ENCODE results near the gene FAM25A.
"Not testable (repeated sequence)": the region's sequence is repeated elsewhere in the genome, so short reads cannot be mapped to it uniquely, and the experiment has no call there.

Gene FAM25A

GRCh38 chr10:87038286-87038717, 18.2 kb downstream of the FAM25A start:
- no peak for DNase-seq
- Histone ChIP-seq H4K12ac (ENCODE audit: low read depth, low read length) (no peak overlapping the region), H3K9ac (ENCODE audit: low read length) (no peak overlapping the region), H3K79me2 (ENCODE audit: control insufficient read depth, insufficient read depth, low read length, poor library complexity) (no peaks in the 10 kb centered on the region), H3K18ac (ENCODE audit: low read length) (no peak overlapping the region), H3K4ac (ENCODE audit: low read depth, low read length) (no peak overlapping the region), H3K9me3 (ENCODE audit: insufficient read depth, low read depth, low read length) (peaks cover 4% of the 10 kb centered on the region), H2BK120ac (ENCODE audit: insufficient read depth, low read length, poor library complexity) (no peak overlapping the region), H3K79me1 (ENCODE audit: low read length) (no peaks in the 10 kb centered on the region), H3K4me1 (ENCODE audit: control insufficient read depth in 1 of 2, insufficient read depth in 2 of 2, low read length in 2 of 2) (no peaks in the 10 kb centered on the region), H2AK5ac (ENCODE audit: low read length) (no peak overlapping the region), H3K36me3 (ENCODE audit: control insufficient read depth in 1 of 2, insufficient read depth in 2 of 2, low read length in 2 of 2) (no peaks in the 10 kb centered on the region), H3K4me2 (ENCODE audit: low read length) (no peak overlapping the region), H4K8ac (ENCODE audit: low read depth, low read length) (no peak overlapping the region), H2AFZ (ENCODE audit: insufficient read depth, low read length, poor library complexity) (no peak overlapping the region), H3K23ac (ENCODE audit: low read length) (no peak overlapping the region), H4K91ac (ENCODE audit: low read depth, low read length) (no peak overlapping the region), H3K27ac (ENCODE audit: low read depth, low read length) (no peak overlapping the region), H3K27me3 (ENCODE audit: insufficient read depth, low read length) (no peaks in the 10 kb centered on the region), H2BK12ac (ENCODE audit: low read length) (no peak overlapping the region), H2BK5ac (ENCODE audit: low read depth, low read length, poor library complexity) (no peak overlapping the region), H3K14ac (ENCODE audit: low read length) (no peak overlapping the region), H3K4me3 (ENCODE audit: low read depth, low read length) (no peak overlapping the region)
- no CpG with 5 or more reads among the region's 3 CpGs for WGBS (ENCODE audit: extremely low coverage, insufficient coverage, insufficient read length)

GRCh38 chr10:87038786-87039185, 18.7 kb downstream of the FAM25A start:
- Histone ChIP-seq H3K79me2 (ENCODE audit: control insufficient read depth, insufficient read depth, low read length, poor library complexity) (no peaks in the 10 kb centered on the region), H3K4me2 (ENCODE audit: low read length) (no peak overlapping the region), H3K4me1 (ENCODE audit: control insufficient read depth in 1 of 2, insufficient read depth in 2 of 2, low read length in 2 of 2) (no peaks in the 10 kb centered on the region), H3K27ac (ENCODE audit: low read depth, low read length) (no peak overlapping the region), H3K14ac (ENCODE audit: low read length) (no peak overlapping the region), H4K12ac (ENCODE audit: low read depth, low read length) (no peak overlapping the region), H3K9ac (ENCODE audit: low read length) (no peak overlapping the region), H3K9me3 (ENCODE audit: insufficient read depth, low read depth, low read length) (peaks cover 4% of the 10 kb centered on the region), H2BK12ac (ENCODE audit: low read length) (no peak overlapping the region), H4K91ac (ENCODE audit: low read depth, low read length) (no peak overlapping the region), H2AK5ac (ENCODE audit: low read length) (no peak overlapping the region), H3K23ac (ENCODE audit: low read length) (no peak overlapping the region), H3K4ac (ENCODE audit: low read depth, low read length) (no peak overlapping the region), H3K4me3 (ENCODE audit: low read depth, low read length) (no peak overlapping the region), H4K8ac (ENCODE audit: low read depth, low read length) (no peak overlapping the region), H2BK120ac (ENCODE audit: insufficient read depth, low read length, poor library complexity) (no peak overlapping the region), H2BK5ac (ENCODE audit: low read depth, low read length, poor library complexity) (no peak overlapping the region), H3K27me3 (ENCODE audit: insufficient read depth, low read length) (no peaks in the 10 kb centered on the region), H3K36me3 (ENCODE audit: control insufficient read depth in 1 of 2, insufficient read depth in 2 of 2, low read length in 2 of 2) (no peaks in the 10 kb centered on the region), H3K18ac (ENCODE audit: low read length) (no peak overlapping the region), H3K79me1 (ENCODE audit: low read length) (no peaks in the 10 kb centered on the region), H2AFZ (ENCODE audit: insufficient read depth, low read length, poor library complexity) (no peak overlapping the region)
- no CpG with 5 or more reads among the region's 2 CpGs for WGBS (ENCODE audit: extremely low coverage, insufficient coverage, insufficient read length)
- DNase-seq: no peak

- not testable (repeated sequence) for H2AFZ ChIP-seq (ENCODE audit: insufficient read depth, low read length, poor library complexity); H3K9me3 ChIP-seq (ENCODE audit: insufficient read depth, low read depth, low read length); H3K79me2 ChIP-seq (ENCODE audit: control insufficient read depth, insufficient read depth, low read length, poor library complexity); H3K9ac ChIP-seq (ENCODE audit: low read length); H2BK12ac ChIP-seq (ENCODE audit: low read length); H2AK5ac ChIP-seq (ENCODE audit: low read length); H3K4me3 ChIP-seq (ENCODE audit: low read depth, low read length); H4K8ac ChIP-seq (ENCODE audit: low read depth, low read length); H3K18ac ChIP-seq (ENCODE audit: low read length); H3K79me1 ChIP-seq (ENCODE audit: low read length); H3K23ac ChIP-seq (ENCODE audit: low read length); H3K27ac ChIP-seq (ENCODE audit: low read depth, low read length); DNase-seq; H3K4me1 ChIP-seq (ENCODE audit: control insufficient read depth in 1 of 2, insufficient read depth in 2 of 2, low read length in 2 of 2); H4K12ac ChIP-seq (ENCODE audit: low read depth, low read length); H3K4ac ChIP-seq (ENCODE audit: low read depth, low read length); H3K36me3 ChIP-seq (ENCODE audit: control insufficient read depth in 1 of 2, insufficient read depth in 2 of 2, low read length in 2 of 2); H2BK5ac ChIP-seq (ENCODE audit: low read depth, low read length, poor library complexity); H2BK120ac ChIP-seq (ENCODE audit: insufficient read depth, low read length, poor library complexity); H3K27me3 ChIP-seq (ENCODE audit: insufficient read depth, low read length); H3K4me2 ChIP-seq (ENCODE audit: low read length); H4K91ac ChIP-seq (ENCODE audit: low read depth, low read length); H3K14ac ChIP-seq (ENCODE audit: low read length)
- WGBS (ENCODE audit: extremely low coverage, insufficient coverage, insufficient read length): no CpG with 5 or more reads among the region's 7 CpGs
Observed at GRCh38 chr10:87043579-87043978, 23.5 kb downstream of the FAM25A start.

- no peaks in the 10 kb centered on the region for H3K27me3 ChIP-seq (ENCODE audit: insufficient read depth, low read length)
- H3K4ac ChIP-seq (ENCODE audit: low read depth, low read length): no peak overlapping the region
- H4K8ac ChIP-seq (ENCODE audit: low read depth, low read length): no peak overlapping the region
- H3K23ac ChIP-seq (ENCODE audit: low read length): no peak overlapping the region
- no peaks in the 10 kb centered on the region for H3K79me1 ChIP-seq (ENCODE audit: low read length)
- no peak overlapping the region for H3K4me2 ChIP-seq (ENCODE audit: low read length)
- H2BK12ac ChIP-seq (ENCODE audit: low read length): no peak overlapping the region
- no peak overlapping the region for H4K91ac ChIP-seq (ENCODE audit: low read depth, low read length)
- no peak overlapping the region for H3K9ac ChIP-seq (ENCODE audit: low read length)
- H3K4me3 ChIP-seq (ENCODE audit: low read depth, low read length): no peak overlapping the region
- H3K79me2 ChIP-seq (ENCODE audit: control insufficient read depth, insufficient read depth, low read length, poor library complexity): no peaks in the 10 kb centered on the region
- no peak overlapping the region for H4K12ac ChIP-seq (ENCODE audit: low read depth, low read length)
- no CpG with 5 or more reads among the region's 6 CpGs for WGBS (ENCODE audit: extremely low coverage, insufficient coverage, insufficient read length)
- H2AK5ac ChIP-seq (ENCODE audit: low read length): no peak overlapping the region
- H3K4me1 ChIP-seq (ENCODE audit: control insufficient read depth in 1 of 2, insufficient read depth in 2 of 2, low read length in 2 of 2): no peaks in the 10 kb centered on the region
- DNase-seq: no peak
- H3K14ac ChIP-seq (ENCODE audit: low read length): no peak overlapping the region
- H2BK120ac ChIP-seq (ENCODE audit: insufficient read depth, low read length, poor library complexity): no peak overlapping the region
- no peak overlapping the region for H2BK5ac ChIP-seq (ENCODE audit: low read depth, low read length, poor library complexity)
- H3K36me3 ChIP-seq (ENCODE audit: control insufficient read depth in 1 of 2, insufficient read depth in 2 of 2, low read length in 2 of 2): peaks cover 3 to 4% of the 10 kb centered on the region in 2 experiments
- H3K9me3 ChIP-seq (ENCODE audit: insufficient read depth, low read depth, low read length): no peaks in the 10 kb centered on the region
- H2AFZ ChIP-seq (ENCODE audit: insufficient read depth, low read length, poor library complexity): no peak overlapping the region
- no peak overlapping the region for H3K18ac ChIP-seq (ENCODE audit: low read length)
- no peak overlapping the region for H3K27ac ChIP-seq (ENCODE audit: low read depth, low read length)
Observed at GRCh38 chr10:87045434-87045938, 25.4 kb downstream of the FAM25A start.
